ENCODE measurements around the gene TRPM8.

The TRPM8 gene

DNA sequence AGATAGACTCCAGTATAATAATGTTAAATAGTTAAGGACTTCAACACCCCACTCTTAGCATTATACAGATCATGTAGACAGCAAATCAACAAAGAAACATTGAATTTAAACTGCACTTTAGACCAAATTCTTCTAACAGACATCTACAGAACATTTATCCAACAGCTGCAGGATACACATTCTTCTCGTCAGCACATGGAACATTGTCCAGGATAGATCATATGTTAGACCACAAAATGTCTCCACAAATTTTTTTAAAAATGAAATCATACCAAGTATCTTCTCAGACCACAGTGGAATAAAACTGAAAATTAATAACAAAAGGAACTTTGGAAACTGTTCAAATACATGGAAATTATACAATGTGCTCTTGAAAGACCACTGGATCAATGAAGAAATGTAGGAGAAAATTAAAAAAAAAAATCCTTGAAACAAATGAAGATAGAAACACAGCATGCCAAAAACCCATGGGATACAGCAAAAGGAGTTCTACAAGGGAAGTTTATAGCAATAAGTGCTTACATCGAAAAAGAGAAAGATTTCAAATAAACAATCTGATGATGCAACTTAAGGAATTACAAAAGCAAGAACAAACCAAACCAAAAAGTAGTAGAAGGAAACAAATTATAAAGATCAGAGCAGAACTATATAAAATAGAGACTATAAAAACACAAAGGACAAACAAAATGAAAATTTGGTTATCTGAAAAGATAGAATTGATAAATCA lies 121.1 kb downstream of the TRPM8 start:
- no peak for DNase-seq (ENCODE audit: low spot score)
- Histone ChIP-seq H3K27ac (no peak overlapping the region), H3K4me3 (no peak overlapping the region)
- TF ChIP-seq, protein P1, sequence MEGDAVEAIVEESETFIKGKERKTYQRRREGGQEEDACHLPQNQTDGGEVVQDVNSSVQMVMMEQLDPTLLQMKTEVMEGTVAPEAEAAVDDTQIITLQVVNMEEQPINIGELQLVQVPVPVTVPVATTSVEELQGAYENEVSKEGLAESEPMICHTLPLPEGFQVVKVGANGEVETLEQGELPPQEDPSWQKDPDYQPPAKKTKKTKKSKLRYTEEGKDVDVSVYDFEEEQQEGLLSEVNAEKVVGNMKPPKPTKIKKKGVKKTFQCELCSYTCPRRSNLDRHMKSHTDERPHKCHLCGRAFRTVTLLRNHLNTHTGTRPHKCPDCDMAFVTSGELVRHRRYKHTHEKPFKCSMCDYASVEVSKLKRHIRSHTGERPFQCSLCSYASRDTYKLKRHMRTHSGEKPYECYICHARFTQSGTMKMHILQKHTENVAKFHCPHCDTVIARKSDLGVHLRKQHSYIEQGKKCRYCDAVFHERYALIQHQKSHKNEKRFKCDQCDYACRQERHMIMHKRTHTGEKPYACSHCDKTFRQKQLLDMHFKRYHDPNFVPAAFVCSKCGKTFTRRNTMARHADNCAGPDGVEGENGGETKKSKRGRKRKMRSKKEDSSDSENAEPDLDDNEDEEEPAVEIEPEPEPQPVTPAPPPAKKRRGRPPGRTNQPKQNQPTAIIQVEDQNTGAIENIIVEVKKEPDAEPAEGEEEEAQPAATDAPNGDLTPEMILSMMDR (IDR thresholded peaks at IDR 0.05): no peak

DNA sequence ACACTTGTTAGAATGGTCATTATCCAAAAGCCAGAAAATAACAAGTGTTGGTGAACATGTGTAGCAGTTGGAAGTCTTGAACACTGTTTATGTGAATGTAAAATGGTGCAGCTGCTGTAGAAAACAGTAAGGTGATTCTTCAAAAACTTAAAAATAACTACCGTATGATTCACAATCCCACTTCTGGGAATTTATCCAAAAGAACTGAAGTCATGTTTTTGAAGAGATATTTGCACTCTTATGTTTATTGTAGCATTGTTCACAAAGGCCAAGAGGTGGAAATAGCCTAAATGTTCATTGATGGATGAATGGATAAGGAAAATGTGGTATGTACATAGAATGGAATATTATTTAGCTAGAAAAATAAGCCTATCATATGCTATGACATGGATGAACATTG lies 127.0 kb downstream of the TRPM8 start:
- H3K27ac ChIP-seq: no peak overlapping the region
- H3K4me3 ChIP-seq: no peak overlapping the region
- DNase-seq (ENCODE audit: low spot score): no peak
- TF ChIP-seq, protein P1 (IDR thresholded peaks at IDR 0.05): no peak

DNA sequence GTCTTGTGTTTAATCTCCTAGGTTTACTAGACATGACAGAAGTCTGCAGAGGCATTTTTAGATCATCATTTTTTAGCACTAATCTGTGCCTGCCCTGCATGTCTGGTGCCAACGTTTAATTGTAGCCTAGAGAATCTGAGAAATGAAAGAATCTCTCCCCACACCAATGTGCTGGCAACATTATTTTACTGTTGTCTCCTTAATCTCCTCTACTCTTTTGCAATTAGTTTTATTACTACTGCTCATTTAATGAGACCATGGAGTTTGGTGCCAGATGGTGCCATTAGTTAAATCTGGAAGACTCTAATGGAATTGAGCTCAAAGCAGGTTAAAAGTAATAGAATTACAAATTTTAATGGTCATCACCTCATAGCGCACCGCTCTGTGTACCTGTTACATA lies 129.3 kb downstream of the TRPM8 start:
- no peak overlapping the region for H3K4me3 ChIP-seq
- no peak overlapping the region for H3K27ac ChIP-seq
- TF ChIP-seq, protein P1 (IDR thresholded peaks at IDR 0.05): no peak
- no peak for DNase-seq (ENCODE audit: low spot score)

DNA sequence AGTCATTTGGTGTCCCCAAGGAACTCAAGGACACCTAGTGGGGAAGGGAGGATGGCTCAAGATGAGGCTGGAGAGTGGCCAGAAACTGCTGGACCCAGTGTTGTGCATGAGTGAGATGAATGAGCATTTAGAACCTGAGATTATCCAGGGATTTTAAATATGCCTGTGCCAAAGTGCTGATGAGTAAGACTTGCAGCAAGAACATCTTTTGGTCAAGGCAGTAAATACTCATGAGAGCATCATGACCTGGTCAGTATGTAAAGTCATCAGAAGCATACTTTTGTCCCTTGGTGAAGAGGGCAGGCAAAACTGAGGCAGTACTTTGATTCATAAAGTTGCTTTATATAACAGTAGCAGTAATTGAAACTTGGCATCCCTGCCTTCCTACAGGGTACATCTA lies 130.2 kb downstream of the TRPM8 start:
- H3K27ac ChIP-seq: no peak overlapping the region
- TF ChIP-seq, protein P1 (IDR thresholded peaks at IDR 0.05): no peak
- H3K4me3 ChIP-seq: no peak overlapping the region
- DNase-seq (ENCODE audit: low spot score): no peak

DNA sequence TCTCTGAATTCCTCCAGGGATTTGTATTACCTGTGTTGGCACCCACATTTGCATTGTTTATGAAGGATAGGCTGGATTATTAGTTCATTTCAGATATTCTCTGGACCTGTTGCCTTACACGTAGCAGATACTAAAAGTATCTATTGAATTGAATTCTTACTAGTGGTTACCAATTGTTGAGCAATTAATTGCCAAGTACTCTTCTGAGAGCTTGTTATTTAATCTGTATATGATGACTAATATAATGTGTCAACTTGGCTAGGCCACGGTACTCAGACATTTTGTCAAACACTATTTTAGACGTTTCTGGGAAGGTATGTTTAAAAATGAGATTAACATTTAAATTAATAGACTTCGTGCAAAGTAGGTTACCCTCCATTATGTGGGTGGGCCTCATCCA lies 130.9 kb downstream of the TRPM8 start:
- no peak overlapping the region for H3K27ac ChIP-seq
- H3K4me3 ChIP-seq: no peak overlapping the region
- no peak for DNase-seq (ENCODE audit: low spot score)
- TF ChIP-seq, protein P1 (IDR thresholded peaks at IDR 0.05): no peak

DNA sequence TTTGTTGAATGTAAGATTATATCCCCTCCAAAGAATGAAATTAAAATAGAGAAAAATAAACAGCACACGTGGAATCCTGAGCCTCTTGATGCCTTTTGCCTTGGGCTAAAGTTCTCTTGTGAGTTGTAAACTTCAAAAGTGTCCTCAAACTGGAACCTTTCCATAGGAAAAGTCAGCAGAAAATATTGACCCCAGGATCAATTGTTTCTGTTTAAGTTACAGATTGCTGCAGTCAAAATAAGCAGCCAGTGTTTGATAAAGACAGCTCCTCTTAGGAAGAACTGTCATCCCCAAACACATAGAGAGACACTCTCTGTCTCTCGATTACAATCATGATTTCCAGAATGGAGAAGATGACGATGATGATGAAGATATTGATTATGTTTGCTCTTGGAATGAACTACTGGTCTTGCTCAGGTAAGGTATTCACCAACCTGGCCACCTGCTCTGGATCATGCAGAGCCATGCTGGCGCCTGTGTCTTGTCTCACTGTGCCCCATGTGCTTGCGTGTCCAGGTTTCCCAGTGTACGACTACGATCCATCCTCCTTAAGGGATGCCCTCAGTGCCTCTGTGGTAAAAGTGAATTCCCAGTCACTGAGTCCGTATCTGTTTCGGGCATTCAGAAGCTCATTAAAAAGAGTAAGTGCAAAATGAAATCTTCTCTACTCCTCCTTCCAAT lies 133.4 kb downstream of the TRPM8 start, which contains the start of gene SPP2:
Gene SPP2, plus strand, starts transcription at position 248 of the 681 bp plus-strand sequence. Its CDS starts 85 bp downstream, at position 333.
- TF ChIP-seq, protein P1 (IDR thresholded peaks at IDR 0.05): no peak
- H3K4me3 ChIP-seq: no peak within 1 kb of the TSS
- no peak within 1 kb of the TSS for H3K27ac ChIP-seq
- no peak for DNase-seq (ENCODE audit: low spot score)

Measured in coronary artery (tissue), 2 donors.